Ectodermal cell (in vitro differentiated cells): ENCODE data around the gene MT1M.

Source experiments
- H3K27ac ChIP-seq: 2 replicates; pipeline ENCODE4 v1.7.0; 2013; ENCODE audit warnings: mild to moderate bottlenecking, low read depth, low read length; ENCODE audit not compliant: insufficient read depth, poor library complexity, severe bottlenecking
- H3K27me3 ChIP-seq: 2 replicates; pipeline ENCODE4 v1.7.0; 2013; ENCODE audit warnings: mild to moderate bottlenecking, low read length; ENCODE audit not compliant: insufficient read depth, control insufficient read depth, poor library complexity, severe bottlenecking
- H3K36me3 ChIP-seq: one replicate; pipeline ENCODE4 v1.7.0; 2013; ENCODE audit warnings: low read length; ENCODE audit not compliant: control insufficient read depth, insufficient read depth
- H3K4me1 ChIP-seq: one replicate; pipeline ENCODE4 v1.7.0; 2013; ENCODE audit warnings: low read length; ENCODE audit not compliant: control insufficient read depth, insufficient read depth
- H3K4me3 ChIP-seq: 2 replicates; pipeline ENCODE4 v1.7.0; 2013; ENCODE audit warnings: low read depth, low read length, control low read depth; ENCODE audit not compliant: insufficient read depth
- H3K9me3 ChIP-seq: 2 replicates; pipeline ENCODE4 v1.7.0; 2013; ENCODE audit warnings: mild to moderate bottlenecking, low read length, moderate library complexity; ENCODE audit not compliant: control insufficient read depth
- WGBS, 2 experiments: methylation state at CpG; one replicate each; pipeline ENCODE4 v1.1.7; 2013; ENCODE audit warnings: missing lambda C conversion rate in 2 of 2; 5-methylcytosine and 5-hydroxymethylcytosine counted together

MT1M gene

GRCh38 chr16:56636616-56637413 lies 4.4 kb downstream of the MT1M start:
- Histone ChIP-seq H3K4me3 (no peak overlapping the region), H3K27ac (no peak overlapping the region), H3K4me1 (no peaks in the 10 kb centered on the region), H3K27me3 (peaks cover 100% of the 10 kb centered on the region), H3K9me3 (no peaks in the 10 kb centered on the region), H3K36me3 (no peaks in the 10 kb centered on the region)
- 18% methylated on average over 9 of the region's 9 CpGs for WGBS, 2 experiments

- Histone ChIP-seq H3K4me1 (no peaks in the 10 kb centered on the region), H3K36me3 (no peaks in the 10 kb centered on the region), H3K4me3 (peak within 1 kb of the TSS; percentile 23), H3K27me3 (peaks cover 100% of the 10 kb centered on the region), H3K9me3 (no peaks in the 10 kb centered on the region), H3K27ac (no peak within 1 kb of the TSS)
- WGBS, 2 experiments: 2 to 3% methylated on average over 68 of the region's 68 CpGs
Measured at GRCh38 chr16:56637814-56638750, 5.6 kb downstream of the MT1M start, which contains the start of gene MT1A. Gene MT1A, plus strand, starts transcription at chr16:56638666. Its CDS starts 73 bp downstream, at chr16:56638739.

- H3K27me3 ChIP-seq: peaks cover 100% of the 10 kb centered on the region
- 59 to 67% methylated on average over 1 of the region's 1 CpG for WGBS, 2 experiments
Measured at GRCh38 chr16:56639045-56639444, 6.6 kb downstream of the MT1M start.

GRCh38 chr16:56640076-56640475 lies 7.6 kb downstream of the MT1M start:
- Histone ChIP-seq H3K4me1 (peaks cover 7% of the 10 kb centered on the region), H3K36me3 (no peaks in the 10 kb centered on the region), H3K27me3 (peaks cover 100% of the 10 kb centered on the region), H3K9me3 (no peaks in the 10 kb centered on the region), H3K27ac (no peak overlapping the region), H3K4me3 (no peak overlapping the region)
- 80 to 100% methylated on average over 1 of the region's 1 CpG for WGBS, 2 experiments

More at GRCh38 chr16:56639045-56639444, 6.6 kb downstream of the MT1M start:
- Histone ChIP-seq H3K36me3 (no peaks in the 10 kb centered on the region), H3K9me3 (no peaks in the 10 kb centered on the region), H3K4me1 (peaks cover 7% of the 10 kb centered on the region), H3K4me3 (no peak overlapping the region), H3K27ac (no peak overlapping the region)

GRCh38 chr16:56641166-56641565 lies 8.7 kb downstream of the MT1M start:
- no peak overlapping the region for H3K27ac ChIP-seq
- no peak overlapping the region for H3K4me3 ChIP-seq
- H3K36me3 ChIP-seq: no peaks in the 10 kb centered on the region
- H3K4me1 ChIP-seq: peaks cover 7% of the 10 kb centered on the region
- H3K27me3 ChIP-seq: peaks cover 100% of the 10 kb centered on the region
- 84 to 85% methylated on average over 2 of the region's 2 CpGs for WGBS, 2 experiments
- no peaks in the 10 kb centered on the region for H3K9me3 ChIP-seq

GRCh38 chr16:56643080-56643778 lies 10.8 kb downstream of the MT1M start:
- H3K36me3 ChIP-seq: no peaks in the 10 kb centered on the region
- H3K9me3 ChIP-seq: no peaks in the 10 kb centered on the region
- H3K4me1 ChIP-seq: peaks cover 7% of the 10 kb centered on the region
- WGBS, 2 experiments: 5 to 6% methylated on average over 42 of the region's 42 CpGs
- H3K27ac ChIP-seq: no peak overlapping the region
- no peak overlapping the region for H3K4me3 ChIP-seq
- H3K27me3 ChIP-seq: peaks cover 100% of the 10 kb centered on the region

- H3K27ac ChIP-seq: no peak overlapping the region
- WGBS, 2 experiments: 59 to 66% methylated on average over 5 of the region's 5 CpGs
- peaks cover 100% of the 10 kb centered on the region for H3K27me3 ChIP-seq
- no peaks in the 10 kb centered on the region for H3K9me3 ChIP-seq
- peaks cover 7% of the 10 kb centered on the region for H3K4me1 ChIP-seq
- H3K4me3 ChIP-seq: no peak overlapping the region
- H3K36me3 ChIP-seq: no peaks in the 10 kb centered on the region
Measured at GRCh38 chr16:56643833-56644232, 11.4 kb downstream of the MT1M start.

GRCh38 chr16:56645311-56645710 lies 12.9 kb downstream of the MT1M start:
- Histone ChIP-seq H3K27ac (no peak overlapping the region), H3K9me3 (no peaks in the 10 kb centered on the region), H3K4me1 (peaks cover 7% of the 10 kb centered on the region), H3K27me3 (peaks cover 99% of the 10 kb centered on the region), H3K36me3 (no peaks in the 10 kb centered on the region), H3K4me3 (no peak overlapping the region)
- 65 to 85% methylated on average over 1 of the region's 1 CpG for WGBS, 2 experiments

GRCh38 chr16:56645838-56646237 lies 13.4 kb downstream of the MT1M start:
- Histone ChIP-seq H3K27me3 (peaks cover 94% of the 10 kb centered on the region), H3K36me3 (no peaks in the 10 kb centered on the region), H3K4me1 (peaks cover 7% of the 10 kb centered on the region), H3K27ac (no peak overlapping the region), H3K4me3 (no peak overlapping the region), H3K9me3 (no peaks in the 10 kb centered on the region)
- 0% methylated on average over 1 of the region's 1 CpG for WGBS, 2 experiments
